Measurements from ENCODE around the gene MICAL3.
A peak's percentile ranks its signal among the peaks of the same experiment; 100 is the strongest.

Gene MICAL3

DNA sequence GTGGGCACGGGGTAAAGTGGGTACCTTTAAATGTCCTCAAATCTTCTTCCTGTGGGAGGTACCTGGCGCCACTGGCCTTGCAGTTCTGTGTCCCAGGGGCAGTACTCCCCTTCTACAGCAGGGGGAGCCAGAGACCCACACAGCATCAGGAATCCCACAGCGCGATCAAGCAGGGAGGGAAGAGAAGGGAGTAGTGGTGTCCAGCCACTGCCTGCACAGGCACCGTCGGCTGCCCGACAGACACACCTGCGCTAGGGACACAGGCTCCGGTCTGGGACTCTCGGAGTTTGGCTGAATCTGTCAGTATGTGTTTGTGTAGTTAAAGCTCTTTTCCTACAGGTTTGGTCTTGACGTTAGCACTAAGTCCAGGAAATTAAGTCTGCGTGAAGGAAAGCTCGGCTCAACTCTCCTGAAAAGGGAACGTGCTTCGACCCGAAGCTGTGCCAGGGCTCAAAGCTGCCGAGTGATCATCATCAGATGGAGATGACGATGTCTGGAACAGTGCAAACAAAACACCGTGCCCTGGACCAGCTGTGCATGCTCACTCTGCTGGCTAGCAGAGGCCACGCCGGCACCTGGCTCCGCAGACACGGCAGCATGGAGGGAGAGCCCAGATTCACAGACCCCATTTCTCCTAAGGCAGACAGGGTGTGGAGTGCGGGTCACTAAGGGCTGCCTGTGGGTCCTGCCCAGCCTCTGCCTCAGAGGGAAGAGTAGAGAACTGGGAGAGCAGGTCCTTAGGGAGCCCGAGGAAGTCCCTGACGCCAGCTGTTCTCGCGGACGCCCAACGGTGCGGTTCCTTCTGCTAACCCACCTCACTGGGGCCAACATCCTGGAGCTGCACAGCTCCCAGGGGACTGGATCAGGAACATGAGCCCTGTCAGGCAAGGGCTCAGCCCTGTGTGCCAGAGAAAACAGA, 194.1 kb downstream of the MICAL3 start:
- peak; percentile 92 for DNase-seq

DNA sequence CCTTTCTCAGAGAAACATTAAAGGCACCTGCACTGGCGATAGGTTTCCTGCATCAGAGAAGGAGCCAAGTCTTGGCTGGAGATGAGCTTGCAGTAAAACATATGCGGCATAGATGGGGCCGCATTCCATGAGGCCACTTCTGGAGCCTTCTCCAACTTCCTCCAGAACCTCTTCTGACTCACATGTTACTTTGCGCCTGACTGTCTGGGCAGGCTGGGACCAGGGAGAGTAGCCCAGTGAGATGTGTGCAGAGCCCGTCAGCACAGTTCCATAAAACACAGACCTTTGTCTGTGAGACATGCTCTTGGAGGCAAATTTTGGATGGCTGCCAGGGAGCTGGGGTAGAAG, 194.7 kb downstream of the MICAL3 start:
- no peak for DNase-seq

DNA sequence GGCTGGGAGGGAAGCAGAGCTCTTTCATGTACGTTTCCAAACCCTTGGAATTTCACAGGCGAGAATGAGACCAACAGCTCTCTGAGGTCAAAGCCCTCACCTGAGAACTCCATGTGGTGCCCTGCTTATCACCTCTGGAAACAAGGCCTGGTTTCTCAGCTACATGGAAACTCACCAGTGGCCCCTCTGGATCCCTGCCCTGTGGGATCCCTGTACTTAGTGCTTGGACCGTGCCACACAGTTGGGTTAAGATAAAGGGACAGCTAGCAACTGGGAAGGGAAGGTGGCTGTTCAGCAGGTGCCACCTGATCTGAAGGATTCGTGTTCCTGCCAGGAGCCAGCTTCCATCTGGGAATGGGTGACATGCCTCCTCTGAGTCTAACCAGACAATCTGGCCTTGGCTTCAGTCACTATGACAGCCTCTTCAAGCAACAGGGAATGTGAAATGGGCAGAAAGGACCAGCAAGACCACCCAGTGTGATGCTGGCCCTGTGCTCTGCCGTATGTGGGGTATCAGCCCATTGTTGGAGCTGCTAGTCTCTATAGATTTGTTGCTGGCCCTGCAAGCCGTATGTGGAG, 195.8 kb downstream of the MICAL3 start:
- DNase-seq = no peak

DNA sequence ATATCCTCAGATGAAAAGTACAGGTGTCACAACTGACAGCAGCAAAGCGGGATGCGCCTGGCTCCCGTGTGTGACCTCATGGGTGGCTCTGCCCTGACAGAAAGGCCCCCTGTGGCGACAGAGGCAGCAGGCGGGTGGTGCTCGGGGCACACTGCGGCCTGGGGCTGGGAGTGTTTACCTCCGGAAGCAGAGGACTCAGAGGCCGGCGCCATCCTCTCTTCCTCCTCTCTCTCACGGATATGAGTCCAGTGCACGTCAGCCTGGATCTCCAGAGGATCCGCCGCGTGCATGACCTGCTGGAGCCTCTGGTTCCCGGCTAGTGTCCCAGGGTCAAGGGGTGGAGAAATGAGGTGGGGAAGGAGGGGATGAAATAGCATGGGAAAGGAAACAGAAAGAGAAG, 196.9 kb downstream of the MICAL3 start:
- no peak for DNase-seq

DNA sequence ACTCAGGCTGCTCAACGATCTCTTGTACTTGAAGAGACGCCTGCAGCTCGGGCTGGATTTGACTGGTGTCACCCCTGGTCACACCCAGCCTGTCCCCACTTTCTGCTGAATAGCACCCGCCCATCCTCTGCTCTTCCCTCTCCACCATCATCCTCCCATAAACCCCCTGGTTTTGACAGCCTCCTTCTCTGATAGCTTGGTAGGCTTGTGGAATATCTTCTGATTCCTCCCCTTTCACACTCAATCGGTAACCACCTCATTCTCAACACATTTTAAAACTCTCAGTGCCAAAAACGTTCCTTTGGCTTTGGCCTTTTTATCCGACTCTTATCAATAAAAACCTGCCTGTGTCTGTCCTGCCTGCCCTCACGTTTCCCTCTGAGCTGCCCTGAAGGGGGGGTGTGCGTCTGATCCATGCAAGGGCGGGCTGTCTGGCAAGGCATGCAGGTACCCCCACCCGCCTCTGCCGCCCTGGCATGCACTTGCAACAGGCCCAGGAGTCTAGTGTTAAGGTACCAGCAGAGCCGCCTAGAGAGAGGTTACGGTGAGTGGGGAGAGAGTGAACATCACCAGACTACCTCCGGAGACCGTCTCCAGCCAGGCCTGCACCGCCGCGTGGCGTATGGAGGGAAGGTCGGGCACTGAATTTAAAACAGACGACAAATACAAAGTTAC, 198.3 kb downstream of the MICAL3 start:
- DNase-seq = no peak

DNA sequence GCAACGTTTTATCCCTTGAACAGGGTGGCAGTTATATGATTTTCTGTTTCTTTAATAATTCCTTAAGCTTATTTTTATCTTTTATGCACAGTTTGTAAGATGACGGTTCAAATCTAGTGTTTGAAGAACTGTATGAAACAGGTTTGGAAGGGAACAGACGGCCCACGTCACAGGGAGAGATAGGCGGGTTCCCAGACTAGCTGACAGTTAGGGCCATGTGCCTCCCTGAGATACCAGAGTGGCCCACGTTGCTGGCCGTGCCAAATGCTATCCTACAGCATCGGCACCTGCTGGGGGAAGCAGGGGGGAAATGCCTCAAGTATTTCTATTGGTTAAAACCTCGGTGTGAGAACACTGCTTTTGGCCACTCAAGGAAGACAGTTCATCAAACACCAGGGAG, 199.9 kb downstream of the MICAL3 start:
- DNase-seq = no peak

DNA sequence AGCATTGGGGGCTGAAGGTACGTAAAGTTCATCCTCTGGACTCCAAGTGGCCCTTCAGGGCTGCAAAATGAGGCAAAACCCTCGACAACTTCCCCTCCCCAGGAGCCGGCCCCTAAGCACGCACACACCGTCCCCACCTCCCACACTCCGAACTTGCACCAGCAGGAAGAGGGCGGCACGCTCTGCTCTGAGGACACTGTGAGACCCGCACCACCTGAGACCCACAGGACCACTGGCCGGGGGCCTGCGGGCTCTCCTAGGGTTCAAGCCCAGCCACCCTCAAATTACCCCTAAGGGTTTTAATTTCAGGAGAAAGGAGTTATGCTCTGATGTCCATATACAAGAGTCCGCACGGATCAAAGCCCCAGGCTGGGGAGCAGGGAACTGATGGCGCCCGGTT, 200.4 kb downstream of the MICAL3 start:
- no peak for DNase-seq

DNA sequence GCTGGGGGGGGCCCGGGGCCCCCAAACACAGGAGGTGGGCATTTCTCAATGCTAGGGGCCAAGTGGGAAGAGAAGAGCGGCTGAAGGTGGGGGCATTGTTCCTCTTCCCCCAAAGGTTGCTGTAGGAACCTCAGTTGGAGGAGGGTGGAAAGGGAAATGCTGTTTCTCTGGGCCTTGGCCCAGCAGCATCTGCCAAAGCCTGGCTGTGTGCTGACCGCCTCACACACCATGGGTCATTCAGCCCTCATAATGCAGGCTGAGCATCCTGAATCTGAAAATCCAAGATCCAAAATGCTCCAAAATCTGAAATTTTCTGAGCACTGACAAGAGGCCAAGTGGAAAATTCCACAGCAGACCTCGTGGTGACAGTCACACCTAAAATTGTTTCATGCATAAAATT, 201.1 kb downstream of the MICAL3 start:
- no peak for DNase-seq

DNA sequence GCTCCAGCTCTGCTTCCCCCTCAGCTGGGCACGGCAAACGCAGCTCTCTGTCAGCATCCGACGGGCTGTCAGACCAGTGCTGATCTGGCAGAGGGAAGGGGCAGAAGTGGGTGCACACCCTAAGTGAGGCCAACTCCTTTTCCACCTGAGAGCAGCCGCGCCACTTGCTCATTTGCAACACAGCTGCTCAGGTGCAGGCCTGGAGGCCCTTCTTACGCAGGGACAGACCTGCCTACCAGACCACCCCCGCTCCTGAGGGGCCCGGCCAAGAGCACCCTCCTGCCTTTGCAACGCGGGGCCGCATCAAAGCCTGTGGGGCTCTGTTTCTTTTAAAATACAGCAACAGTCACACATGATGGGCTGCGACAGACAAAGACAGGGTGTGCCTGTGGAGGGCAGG, 202.3 kb downstream of the MICAL3 start:
- DNase-seq = no peak

DNA sequence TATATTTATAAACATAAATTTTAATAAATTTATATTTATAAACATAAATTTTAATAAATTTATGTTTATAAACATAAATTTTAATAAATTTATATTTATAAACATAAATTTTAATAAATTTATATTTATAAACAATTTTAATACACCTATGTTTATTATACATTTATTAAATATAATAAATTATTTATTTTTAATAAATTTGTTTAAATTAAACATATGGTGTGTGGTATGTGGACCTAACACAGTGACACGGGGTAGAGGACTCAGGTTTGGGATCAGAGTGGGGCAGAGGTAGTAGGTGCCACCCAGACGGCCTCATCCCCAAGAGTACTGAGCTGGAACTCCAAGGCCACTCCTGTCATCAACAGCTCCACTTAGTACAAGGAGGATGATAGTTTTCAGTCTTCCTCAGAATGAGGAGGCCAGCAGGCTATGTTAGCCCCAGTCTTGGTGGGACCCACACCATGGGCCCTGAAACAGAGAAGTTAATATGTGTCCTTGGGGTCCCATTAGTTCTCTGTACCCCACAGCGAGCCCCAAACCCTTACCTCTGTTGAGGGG, 203.4 kb downstream of the MICAL3 start:
- no peak for DNase-seq

DNA sequence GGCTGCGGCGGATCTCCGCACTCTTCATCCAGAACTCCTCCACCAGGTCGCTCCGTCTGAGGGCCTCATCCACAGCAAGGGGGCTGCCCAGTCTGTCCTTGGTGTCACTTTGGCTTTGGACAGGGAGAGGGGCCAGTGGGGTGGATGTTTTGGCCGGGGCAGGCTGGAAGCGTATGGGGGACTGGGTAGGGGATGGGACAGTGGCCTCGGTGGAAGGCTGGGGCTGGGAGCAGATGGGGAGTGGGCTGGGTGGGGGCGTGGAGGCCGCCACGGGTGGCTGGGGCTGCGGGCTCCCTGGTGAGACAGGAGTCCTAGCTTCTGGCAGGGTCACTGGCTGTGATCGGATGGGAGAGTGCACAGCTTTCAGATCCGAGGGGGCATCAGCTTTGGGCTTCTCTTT, 205.7 kb downstream of the MICAL3 start:
- DNase-seq = no peak

DNA sequence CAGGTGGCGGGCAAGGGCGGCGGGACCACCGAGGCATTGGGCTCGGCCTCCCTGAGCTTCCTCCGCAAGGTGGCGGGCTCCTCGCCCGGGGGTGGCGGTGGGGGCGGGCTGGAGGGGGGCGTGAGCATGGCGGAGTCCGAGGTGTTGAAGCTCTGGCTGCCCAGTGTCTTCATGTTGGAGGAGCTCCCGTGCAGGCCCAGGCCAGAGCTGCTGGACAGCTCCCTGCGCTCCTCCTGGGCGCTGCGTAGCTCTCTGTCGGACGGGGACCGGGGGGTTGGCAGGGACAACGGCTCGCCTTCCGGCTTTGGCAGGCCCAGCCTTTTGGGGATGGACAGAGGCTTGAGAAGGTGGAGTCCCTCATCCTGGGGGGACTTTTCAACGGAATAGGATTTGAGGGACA, 206.2 kb downstream of the MICAL3 start:
- DNase-seq = no peak

DNA sequence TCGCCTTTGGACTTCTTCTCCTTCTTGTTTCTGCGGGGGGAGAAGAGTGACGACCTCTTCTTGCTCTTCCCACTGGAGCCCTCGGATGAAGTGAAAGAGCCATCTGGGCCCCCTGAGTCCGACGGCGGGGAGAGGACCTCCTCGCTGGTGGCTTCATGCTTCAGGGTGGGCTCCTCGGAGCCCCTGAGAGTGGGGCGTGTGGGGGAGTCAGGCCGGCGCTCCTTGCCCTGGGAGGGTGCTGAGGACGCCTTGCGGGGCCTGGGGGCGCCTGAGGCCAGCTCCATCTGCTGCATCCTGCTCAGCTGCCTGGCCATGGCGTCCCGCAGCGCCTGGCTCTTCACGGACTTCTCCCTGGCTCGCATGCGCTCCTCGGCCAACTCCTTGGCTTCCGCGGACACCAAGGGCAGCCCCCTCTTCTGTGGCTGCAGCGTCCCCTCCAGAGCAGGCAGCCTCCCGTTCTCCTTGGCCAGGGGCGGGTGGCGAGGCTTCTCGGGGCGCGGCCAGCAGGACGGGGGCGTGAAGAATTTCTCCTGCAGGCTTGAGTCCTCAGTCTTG, 206.8 kb downstream of the MICAL3 start:
- DNase-seq = no peak

DNA sequence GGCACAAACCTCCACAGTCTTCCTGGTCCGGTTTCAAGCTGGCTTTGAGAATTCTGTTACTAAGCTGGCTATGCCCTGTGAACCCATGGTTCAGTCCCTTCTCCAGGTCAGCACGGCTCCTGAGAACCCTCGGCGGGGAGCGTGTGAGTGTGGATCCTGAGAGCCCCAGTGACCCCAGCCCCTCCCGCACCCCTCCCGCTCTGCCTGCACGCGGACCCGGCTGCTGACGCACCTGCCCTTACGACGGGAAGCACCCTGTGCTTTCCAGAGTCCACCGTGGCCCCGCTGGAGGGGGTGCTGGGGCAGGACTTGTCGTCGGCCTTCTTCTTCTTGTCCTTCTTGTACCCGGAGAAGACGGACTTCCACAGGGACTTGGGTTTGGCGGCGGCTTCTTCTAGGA, 207.3 kb downstream of the MICAL3 start:
- no peak for DNase-seq

DNA sequence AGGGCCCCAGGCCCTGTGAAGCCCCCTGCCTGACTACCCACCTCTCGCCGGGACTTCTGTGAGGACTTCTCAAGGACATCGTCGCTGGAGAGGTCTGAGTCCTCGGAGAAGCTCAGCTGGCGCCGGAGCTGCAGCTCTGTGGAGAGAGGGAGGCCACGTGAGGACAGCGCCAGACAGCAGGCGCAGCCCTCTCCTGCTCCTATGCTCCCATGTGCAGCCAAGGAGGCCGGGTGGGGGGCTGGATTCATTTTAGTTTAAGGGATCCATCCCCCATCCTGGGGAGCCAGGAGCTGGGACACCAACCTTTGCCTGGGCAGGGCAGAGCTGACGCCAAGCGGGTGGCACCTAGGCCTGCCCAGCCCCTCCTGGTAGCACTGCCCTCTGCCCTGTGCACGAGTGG, 207.7 kb downstream of the MICAL3 start:
- DNase-seq = no peak

DNA sequence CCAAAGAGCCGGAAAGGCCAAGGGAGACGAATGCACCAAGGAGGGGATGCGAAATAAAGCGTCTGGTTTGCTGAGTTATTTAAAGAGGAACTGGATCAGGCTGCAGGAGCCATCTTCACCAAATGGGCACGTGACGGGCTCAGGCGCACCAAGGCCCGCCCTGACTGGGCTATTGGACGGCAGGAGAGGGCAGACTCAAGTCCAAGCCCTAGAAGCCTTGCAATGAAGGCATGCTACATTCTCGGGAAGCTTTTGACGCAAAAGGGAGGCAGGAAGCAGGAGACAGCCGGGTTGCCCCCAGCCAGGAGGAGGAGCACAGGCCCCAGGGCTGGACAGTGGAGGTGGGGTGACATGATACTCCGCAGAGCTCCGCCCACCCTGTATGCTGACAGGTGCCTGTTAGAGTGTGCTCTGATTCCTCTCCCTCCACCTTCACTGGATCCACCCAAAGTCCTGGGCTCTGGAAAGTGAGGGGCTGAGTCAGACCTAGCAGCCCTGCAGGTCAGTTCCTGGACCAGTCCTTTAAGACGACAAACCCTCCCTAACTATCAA, 208.6 kb downstream of the MICAL3 start:
- DNase-seq = no peak

DNA sequence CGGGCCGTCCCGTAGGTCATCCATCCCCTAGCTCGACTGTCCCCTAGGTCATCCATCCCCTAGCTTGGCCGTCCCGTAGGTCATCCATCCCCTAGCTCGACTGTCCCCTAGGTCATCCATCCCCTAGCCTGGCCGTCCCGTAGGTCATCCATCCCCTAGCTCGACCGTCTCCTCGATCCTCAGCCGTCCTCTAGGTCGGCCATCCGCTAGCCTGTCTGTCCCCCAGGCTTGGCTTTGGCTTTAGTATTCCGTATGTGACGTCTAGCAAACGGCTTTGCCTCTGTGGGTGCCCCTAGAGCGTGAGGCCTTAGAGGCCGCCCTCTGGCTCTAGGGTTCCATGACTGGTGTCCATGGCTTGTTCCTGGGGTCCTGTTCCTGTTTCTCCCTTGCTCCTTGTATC, 209.5 kb downstream of the MICAL3 start:
- no peak for DNase-seq

DNA sequence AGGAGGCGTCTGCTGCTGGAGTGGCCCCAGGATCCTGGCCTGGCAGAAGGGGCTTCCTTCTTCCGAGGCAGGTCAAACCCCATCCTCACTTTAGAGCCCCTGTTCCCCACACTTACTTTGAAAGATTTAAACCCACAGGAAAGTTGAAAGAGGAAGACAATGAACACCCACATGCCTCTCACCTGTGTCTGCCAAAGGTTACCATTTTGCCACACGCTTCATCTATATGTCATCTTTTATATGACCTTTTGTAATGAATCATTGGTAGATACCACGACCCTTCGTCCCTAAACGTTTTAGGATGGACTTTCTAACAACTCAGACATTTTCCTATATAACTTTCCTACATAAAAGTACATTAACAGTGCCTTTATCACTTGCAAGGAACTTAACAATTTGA, 210.3 kb downstream of the MICAL3 start:
- DNase-seq = no peak

DNA sequence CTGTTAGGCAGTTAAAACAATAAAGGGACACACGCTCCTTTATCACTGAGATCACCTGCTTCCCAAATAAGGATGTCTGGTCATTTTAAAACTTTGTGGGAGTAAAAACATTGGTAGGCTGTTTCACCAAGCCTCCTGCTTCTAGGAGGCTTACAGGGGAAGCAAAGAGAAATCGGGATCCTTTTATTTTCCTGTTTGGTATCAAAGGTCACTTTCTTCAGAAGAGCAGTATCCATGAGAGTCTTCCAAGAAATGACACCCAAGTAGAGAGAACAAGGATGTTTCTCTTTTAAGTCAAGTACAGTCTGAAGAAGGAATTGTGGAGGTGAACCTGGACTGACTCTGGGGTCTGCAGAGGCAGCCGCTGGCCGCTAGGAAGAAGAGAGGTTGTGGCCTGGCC, 213.2 kb downstream of the MICAL3 start:
- DNase-seq = no peak

DNA sequence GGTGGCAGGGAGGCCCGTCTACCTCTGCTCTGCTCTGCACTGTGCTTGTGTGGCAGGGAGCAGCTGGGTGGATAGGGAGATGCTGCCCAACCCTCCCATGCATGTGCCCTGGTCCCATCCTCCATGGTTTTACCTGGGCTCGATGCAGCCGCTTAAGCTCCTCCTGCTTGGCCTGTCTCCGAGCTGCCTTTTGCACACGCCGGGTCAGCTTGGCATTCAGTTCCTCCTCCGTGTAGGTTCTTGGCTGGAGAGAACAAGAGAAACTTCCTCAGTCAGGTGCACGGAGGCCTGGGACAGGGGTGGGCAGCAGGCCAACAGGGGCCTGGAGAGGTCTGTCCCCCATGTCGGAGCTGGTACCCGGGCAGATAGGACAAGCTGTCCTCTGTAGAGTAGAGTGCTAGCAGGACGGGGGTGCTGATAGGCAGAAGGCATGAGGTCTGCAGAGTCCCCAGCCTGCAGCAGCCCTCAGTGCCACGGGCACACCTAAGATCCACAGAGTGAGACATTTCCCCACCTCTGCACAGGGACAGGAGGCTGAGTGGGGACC, 213.7 kb downstream of the MICAL3 start:
- no peak for DNase-seq

DNA sequence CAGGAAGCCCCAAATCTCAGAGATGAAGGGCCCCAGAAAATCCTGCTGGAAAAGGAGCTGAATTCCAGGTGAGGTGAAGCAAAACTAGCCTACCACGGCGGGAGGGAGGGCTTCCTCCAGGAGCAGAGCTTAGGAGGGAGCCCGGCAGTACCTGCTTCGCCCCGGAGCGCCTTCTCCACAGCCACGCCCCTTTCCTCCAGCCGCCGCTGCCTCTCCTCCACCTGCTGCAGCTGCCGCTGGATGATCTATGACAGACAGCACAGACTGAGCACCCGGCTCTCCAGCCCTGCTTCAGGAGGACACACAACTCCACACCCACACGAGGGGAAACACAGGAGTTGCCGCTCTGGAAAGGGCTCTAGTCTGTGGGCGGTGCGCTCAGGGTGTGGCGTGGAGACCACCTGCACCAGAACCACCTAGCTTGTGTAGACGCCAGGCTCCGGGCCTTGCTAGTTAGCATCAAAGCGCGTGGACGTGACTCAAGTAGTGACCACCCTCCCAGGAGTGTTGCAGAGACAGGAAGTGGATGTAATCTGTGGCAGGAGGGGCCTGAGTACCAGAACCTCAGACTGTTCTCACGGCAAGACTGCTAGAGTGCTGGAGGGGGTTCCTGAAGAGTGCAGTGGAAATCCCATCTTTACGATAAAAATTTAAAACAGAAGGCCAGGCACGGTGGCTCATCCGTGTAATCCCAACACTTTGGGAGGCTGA, 215.5 kb downstream of the MICAL3 start:
- no peak for DNase-seq

Data from activated effector memory CD4-positive, alpha-beta T cell treated with anti-CD3 and anti-CD28 coated beads, Interleukin-2, amount 50 U/mL, for 16 hours (primary cell).